ENCODE results near the gene SRSF6. TPM values are rescaled to one million over a fixed set of nuclear protein-coding genes. Genes with fewer than 3 reads are reported as not detected.
"Not testable (repeated sequence)": the region's sequence is repeated elsewhere in the genome, so short reads cannot be mapped to it uniquely, and the experiment has no call there.

The SRSF6 gene
- total RNA-seq, 1 donor from 2014 or later = 298 TPM

DNA sequence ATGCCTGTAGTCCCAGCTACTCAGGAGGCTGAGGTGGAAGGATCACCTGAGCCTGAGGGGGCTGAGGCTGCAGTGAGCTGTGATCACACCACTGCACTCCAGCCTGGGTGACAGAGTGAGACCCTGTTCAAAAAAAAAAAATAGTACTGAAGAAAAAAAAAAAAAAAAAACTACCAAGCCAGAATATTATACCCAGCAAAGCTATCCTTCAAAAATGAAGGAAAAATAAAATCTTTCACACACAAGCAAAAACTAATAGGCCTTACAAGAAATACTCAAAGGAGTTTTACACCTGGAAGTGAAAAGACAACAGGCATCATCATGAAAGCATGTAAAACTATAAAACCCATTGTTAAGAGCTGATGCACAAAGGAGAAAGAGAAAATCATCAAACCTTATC, 37.5 kb upstream of the SRSF6 start:
- Mint-ChIP-seq H3K4me3 (no peak overlapping the region), H3K27ac (no peak overlapping the region), H3K9me3 (peaks cover 36% of the 10 kb centered on the region), H3K4me1 (no peaks in the 10 kb centered on the region), H3K27me3 (ENCODE audit: low read depth) (peaks cover 5% of the 10 kb centered on the region), H3K36me3 (peaks cover 3% of the 10 kb centered on the region)
- no peak for DNase-seq (ENCODE audit: low spot score in 2 of 2, unreplicated experiment in 2 of 2)
- TF ChIP-seq CTCF (IDR thresholded peaks at IDR 0.05; ENCODE audit: unreplicated experiment) = no peak

DNA sequence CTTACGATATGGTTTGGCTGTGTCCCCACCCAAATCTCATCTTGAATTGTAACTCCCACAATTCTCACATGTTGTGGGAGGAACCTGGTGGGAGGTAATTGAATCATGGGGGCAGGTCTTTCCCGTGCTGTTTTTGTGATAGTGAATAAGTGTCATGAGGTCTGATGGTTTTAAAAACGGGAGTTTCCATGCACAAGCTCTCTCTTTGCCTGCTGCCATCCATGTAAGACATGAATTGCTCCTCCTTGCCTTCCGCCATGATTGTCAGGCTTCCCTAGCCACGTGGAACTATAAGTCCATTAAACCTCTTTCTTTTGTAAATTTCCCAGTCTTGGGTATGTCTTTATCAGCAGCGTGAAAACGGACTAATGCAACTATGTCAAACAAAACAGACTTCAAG, 36.8 kb upstream of the SRSF6 start:
- H3K36me3 Mint-ChIP-seq; H3K27me3 Mint-ChIP-seq (ENCODE audit: low read depth); H3K4me1 Mint-ChIP-seq; H3K27ac Mint-ChIP-seq; DNase-seq (ENCODE audit: low spot score in 2 of 2, unreplicated experiment in 2 of 2); H3K4me3 Mint-ChIP-seq: not testable (repeated sequence)
- H3K9me3 Mint-ChIP-seq = peaks cover 36% of the 10 kb centered on the region

DNA sequence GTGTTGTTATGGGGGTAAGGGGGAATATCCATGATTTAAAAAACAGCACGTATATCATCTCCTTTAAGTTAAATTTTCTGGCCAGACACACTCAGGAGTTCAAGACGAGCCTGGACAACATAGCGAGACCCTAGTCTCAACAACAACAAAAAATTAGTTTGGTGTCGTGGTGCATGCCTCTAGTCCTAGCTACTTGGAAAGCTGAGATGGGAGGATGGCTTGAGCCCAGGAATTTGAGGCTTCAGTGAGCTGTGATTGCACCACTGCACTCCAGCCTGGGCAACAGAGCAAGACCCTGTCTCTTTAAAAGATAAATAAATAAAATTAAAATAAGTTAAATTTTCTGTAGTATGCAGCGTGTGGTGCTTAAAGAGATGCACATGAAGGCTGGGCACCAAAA, 31.5 kb upstream of the SRSF6 start:
- no peak overlapping the region for H3K4me3 Mint-ChIP-seq
- no peak for TF ChIP-seq CTCF (IDR thresholded peaks at IDR 0.05; ENCODE audit: unreplicated experiment)

GRCh38 chr20:43430265-43431133, 27.2 kb upstream of the SRSF6 start:
- Mint-ChIP-seq H3K27me3 (ENCODE audit: low read depth) (peaks cover 57% of the 10 kb centered on the region), H3K9me3 (no peaks in the 10 kb centered on the region), H3K36me3 (no peaks in the 10 kb centered on the region), H3K27ac (no peak overlapping the region), H3K4me1 (no peaks in the 10 kb centered on the region), H3K4me3 (no peak overlapping the region)
- no peak for TF ChIP-seq CTCF (IDR thresholded peaks at IDR 0.05; ENCODE audit: unreplicated experiment)
- no peak for DNase-seq (ENCODE audit: low spot score in 2 of 2, unreplicated experiment in 2 of 2)

More for the DNA sequence above, 31.5 kb upstream of the SRSF6 start:
- no peak for DNase-seq (ENCODE audit: low spot score in 2 of 2, unreplicated experiment in 2 of 2)
- peaks cover 35% of the 10 kb centered on the region for H3K27me3 Mint-ChIP-seq (ENCODE audit: low read depth)
- H3K9me3 Mint-ChIP-seq = peaks cover 8% of the 10 kb centered on the region
- H3K36me3 Mint-ChIP-seq = no peaks in the 10 kb centered on the region
- no peak overlapping the region for H3K27ac Mint-ChIP-seq
- H3K4me1 Mint-ChIP-seq = no peaks in the 10 kb centered on the region

DNA sequence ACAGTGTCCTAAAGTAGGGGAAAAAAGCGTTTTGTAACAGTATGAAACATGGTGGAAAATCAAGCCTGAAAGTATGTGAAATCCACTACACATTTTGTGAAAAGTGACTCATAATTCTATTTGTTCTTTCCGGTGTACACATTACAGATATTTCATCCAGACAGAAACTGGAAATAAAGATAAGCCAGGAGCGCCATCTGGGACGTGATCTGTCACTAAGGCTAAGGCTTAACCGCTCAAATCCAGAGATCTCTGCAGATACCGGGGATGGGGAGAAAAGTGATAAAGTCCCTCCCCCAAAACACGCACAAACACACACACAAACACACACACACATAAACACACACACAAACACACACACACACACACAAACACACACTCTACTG, 26.6 kb upstream of the SRSF6 start:
- Mint-ChIP-seq H3K27me3 (ENCODE audit: low read depth) (peaks cover 60% of the 10 kb centered on the region), H3K4me1 (no peaks in the 10 kb centered on the region), H3K27ac (no peak overlapping the region), H3K36me3 (no peaks in the 10 kb centered on the region), H3K4me3 (no peak overlapping the region), H3K9me3 (no peaks in the 10 kb centered on the region)
- no peak for TF ChIP-seq CTCF (IDR thresholded peaks at IDR 0.05; ENCODE audit: unreplicated experiment)
- no peak for DNase-seq (ENCODE audit: low spot score in 2 of 2, unreplicated experiment in 2 of 2)

GRCh38 chr20:43432498-43432897, 25.2 kb upstream of the SRSF6 start:
- Mint-ChIP-seq H3K27ac (no peak overlapping the region), H3K36me3 (no peaks in the 10 kb centered on the region), H3K4me3 (no peak overlapping the region), H3K27me3 (ENCODE audit: low read depth) (peaks cover 65% of the 10 kb centered on the region), H3K9me3 (no peaks in the 10 kb centered on the region), H3K4me1 (no peaks in the 10 kb centered on the region)
- TF ChIP-seq CTCF (IDR thresholded peaks at IDR 0.05; ENCODE audit: unreplicated experiment) = no peak
- DNase-seq (ENCODE audit: low spot score in 2 of 2, unreplicated experiment in 2 of 2) = no peak

Measured in mesothelial cell of epicardium (in vitro differentiated cells).